Hypothalamus (tissue), 51 donors: ENCODE results near the gene TCP11L2.
A peak's percentile ranks its signal among the peaks of the same experiment; 100 is the strongest.
"Not testable (repeated sequence)": the region's sequence is repeated elsewhere in the genome, so short reads cannot be mapped to it uniquely, and the experiment has no call there.

Experiments used
- DNase-seq, 51 donors: peaks; one replicate each; lab custom pipeline; 2025; lab: John Stamatoyannopoulos, UW

Gene TCP11L2

GRCh38 chr12:106282457-106283097 is 20.0 kb upstream of the TCP11L2 start:
- DNase-seq: peak in 1 of 51 donors; percentile 18

DNA sequence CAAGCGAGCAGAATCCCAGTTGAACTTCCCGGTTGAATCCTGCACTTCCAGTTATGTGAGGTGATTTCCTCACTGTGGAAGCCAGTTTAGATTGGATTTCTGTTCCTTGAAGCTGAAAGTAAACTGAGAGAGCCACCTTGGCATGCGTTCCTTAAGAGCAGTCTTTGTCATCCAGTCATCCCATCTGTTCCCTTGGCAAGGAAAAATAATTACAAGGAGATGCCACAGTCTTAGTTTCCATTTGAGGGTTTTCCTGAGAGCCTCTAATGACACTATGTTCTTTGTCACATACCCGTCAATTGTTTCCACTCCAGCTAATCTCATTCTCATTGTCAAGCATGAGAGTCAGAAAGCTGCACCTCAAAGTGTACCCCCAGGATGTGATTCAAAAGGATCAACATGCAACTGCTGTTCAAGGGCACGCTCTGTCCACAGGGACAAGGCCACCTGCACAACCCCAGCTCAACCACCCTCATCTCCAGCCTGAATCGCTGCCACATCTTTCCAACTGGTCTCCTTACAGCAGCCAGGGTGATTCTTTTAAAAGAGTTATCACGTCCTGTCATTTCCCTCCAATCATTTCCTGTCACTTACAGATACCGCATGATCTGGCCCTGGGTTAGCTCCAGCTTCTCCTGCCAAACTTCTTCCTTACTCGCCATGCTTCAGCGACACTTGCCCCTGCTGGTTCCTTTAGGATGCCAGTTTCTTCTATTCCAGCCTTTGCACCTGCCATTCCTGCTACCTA is 18.0 kb upstream of the TCP11L2 start:
- no peak for DNase-seq

DNA sequence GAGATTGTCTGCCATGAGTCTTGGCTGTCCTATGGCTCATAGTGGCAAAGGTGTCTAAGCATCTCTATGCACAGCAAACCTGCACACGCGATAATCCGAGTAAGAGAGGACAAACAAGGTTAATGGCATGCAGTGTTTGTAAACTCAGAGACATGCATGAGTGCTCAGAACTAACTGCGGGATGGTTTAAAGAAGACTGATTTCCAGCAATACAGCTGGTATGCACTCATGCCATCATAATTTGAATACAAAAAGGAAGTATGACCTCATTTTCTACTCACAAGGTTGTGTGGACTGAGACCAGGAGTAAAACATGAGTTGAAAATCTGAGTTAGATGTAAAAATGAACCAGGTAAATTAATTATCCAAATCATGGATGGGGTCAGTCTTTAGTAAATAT is 16.6 kb upstream of the TCP11L2 start:
- no peak for DNase-seq

GRCh38 chr12:106286576-106287162 is 15.9 kb upstream of the TCP11L2 start:
- not testable (repeated sequence) for DNase-seq

- no peak for DNase-seq
Measured at GRCh38 chr12:106287364-106287763, 15.2 kb upstream of the TCP11L2 start.

GRCh38 chr12:106288101-106288493 is 14.4 kb upstream of the TCP11L2 start:
- DNase-seq: no peak

DNA sequence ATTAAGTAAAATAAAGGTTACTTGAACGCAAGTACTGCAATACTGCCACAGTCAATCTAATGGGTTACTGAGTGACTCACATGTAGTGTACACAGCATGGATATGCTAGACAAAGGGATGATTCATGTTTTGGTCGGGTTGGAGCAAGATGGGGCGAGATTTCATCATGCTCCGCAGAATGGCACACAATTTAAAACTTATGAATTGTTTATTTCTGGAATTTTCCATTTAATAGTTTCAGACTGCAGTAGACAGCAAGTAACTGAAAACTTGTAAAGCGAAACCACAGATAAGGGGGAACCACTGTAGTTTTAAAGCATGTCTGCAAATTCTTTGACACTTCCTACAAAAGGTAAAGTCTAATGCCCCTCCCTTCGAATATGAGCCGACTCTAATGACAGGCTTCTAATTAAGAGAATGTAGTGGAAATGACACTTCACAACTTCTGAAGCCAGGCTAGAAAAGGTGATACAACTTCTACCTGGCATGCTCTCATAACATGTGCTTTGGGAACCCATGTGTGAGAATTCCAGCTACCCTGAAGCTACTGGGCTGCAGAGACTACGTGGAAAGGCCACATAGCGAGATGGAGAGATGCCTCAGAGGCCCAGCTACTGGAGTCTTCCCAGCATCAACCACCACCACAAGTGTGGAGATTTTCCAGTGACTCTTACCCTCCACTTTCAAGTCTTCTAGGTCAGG is 13.9 kb upstream of the TCP11L2 start:
- peak in 1 of 51 donors; percentile 6 for DNase-seq

DNA sequence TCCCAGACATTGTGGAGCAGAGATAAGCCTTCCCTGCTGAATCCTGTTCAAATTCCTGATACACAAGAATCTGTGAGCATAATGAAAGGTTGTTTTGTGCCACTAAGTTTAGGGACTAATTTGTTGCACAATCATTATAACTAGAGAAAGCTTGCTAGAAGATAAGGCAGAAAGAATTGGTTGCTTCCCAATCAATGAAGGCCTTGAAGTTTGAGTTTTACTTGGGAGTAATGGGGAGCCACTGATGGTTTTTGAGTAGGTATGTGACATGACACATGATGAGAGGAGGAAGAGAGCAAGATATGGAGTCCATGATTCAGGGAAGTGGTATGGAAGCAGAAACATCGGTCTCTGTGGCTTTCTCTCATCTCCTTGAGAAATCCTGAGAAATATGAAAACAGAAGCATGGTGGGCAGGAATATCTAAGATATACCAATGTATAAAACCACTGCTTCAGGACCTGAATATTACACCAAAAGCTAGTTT is 13.3 kb upstream of the TCP11L2 start:
- no peak for DNase-seq

GRCh38 chr12:106290666-106291065 is 11.9 kb upstream of the TCP11L2 start:
- DNase-seq: no peak

GRCh38 chr12:106291342-106291741 is 11.2 kb upstream of the TCP11L2 start:
- no peak for DNase-seq

DNA sequence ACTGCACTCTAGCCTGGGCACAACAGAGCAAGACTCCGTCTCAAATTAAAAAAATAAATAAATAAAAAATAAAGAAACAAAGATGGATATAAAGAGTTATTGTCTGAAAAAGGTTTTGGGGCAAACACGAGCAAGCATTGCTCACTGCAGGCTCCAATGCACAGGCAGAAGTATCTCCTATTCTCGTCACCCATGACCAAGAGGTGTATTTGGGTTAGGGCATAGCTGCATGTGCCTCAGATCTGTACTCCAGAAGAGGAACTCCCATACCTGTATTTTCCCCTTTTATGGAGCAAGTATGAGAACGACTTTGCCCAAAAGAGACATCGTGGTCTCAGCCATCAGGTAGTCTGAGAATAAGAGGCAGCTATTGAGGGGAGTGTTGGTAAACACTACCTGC is 10.2 kb upstream of the TCP11L2 start:
- no peak for DNase-seq

GRCh38 chr12:106296179-106296877 is 6.2 kb upstream of the TCP11L2 start:
- DNase-seq: no peak

DNA sequence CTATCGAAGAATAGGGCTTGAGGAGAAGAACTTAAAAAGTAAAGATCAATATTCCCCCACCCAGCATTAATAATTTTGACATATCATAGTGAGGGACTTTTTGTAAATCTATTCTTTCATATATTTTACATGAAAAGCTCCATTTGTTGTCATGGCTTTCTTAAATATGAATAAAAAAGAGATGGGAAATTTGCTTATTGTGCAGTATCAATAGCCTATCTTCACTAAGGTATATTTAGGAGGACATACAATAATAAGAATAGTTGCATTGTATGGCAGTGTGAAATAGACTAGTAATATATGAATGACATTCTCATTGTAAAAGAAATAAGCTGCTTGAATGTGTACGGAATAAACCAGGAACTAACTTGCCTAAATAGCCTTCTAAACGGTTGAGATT is 5.5 kb upstream of the TCP11L2 start:
- no peak for DNase-seq

DNA sequence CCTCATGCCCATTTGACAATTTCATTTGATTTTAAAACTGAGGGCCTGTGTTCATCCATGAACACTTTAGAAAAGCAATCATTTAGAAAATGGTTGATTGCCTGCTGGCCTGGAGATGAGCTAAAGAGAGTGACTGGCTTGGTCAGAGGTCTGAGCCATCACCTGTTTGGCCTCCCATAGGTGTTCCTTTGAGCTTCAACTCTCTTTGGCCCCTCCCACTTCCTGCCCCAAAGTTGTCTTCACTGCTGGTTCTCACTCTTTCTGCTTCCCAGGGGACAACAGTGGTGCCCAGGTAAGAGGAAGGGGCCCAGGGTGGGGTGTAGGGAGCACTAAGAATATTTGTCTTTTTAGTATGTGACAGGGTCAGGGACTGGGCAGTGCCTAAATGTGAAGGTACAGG is 4.9 kb upstream of the TCP11L2 start:
- no peak for DNase-seq

DNA sequence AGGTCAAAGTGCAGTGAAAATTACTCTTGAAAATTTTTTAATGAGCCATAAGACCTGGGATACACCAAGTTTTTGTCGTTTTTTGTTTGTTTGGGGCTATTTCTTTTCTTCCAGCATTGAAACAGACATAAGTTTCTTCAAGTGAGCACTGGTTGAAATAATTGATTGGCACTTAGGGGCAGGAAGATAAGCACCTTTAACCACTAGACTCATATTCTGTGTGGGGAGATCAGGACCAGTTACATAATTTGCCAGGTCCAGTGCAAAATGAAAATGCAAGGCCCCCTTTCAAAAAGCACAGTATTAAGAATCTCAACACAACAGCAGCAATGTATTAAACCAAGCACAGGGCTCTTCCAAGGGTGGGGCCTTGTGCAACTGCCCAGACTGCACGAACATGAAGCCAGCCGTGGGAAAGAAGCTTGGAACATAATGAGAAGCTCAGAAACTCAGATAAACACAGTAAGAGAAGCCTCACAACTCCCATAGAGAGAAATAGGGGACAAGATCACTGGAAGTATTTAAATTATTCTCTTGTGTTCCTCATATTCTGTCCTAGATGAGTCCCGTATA is 3.2 kb upstream of the TCP11L2 start:
- DNase-seq: peak in 7 of 51 donors; percentile 1 to 19 (median 10)

- DNase-seq: no peak
Measured at GRCh38 chr12:106300761-106301160, 1.8 kb upstream of the TCP11L2 start.

- no peak for DNase-seq
Measured at GRCh38 chr12:106301241-106301610, 1.3 kb upstream of the TCP11L2 start.

DNA sequence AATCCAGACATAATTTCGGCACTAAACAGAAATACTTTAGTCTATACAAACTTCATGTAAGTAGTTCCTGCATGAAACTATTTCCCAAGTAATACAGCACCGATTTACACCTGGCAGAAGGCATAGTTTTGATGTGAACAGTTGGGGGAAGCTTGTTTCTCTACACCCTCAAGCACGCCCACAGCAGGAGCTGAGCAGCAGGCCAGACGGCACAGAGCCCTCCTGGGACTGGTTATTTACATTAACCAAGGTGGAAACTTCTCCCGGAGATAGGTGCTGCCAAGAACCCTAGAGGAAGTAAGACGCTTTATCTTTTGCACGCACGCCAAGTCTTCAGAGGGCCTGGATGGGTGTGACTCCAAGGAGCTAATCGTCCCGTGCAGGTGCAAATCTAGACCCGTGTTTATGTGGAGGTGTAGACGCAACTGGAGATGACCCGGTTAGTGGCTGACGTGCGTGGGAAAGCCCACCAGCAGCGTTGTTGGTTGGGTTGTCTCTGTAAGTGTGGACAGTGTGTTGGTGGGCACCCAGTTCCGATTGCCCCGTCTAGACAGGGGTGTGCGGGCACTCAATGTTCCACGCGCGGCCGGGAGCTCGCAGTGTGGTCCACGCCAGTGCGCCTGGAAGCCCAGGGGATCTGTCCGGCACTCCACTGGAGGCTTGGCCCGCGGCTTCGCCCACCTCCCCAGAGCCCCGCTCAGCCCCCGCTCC is 767 bp upstream of the TCP11L2 start:
- peak in 31 of 51 donors; percentile 17 to 69 (median 49) for DNase-seq

- DNase-seq: peak; percentile 18 to 83 (median 65)
Measured at GRCh38 chr12:106303202-106303820, 778 bp downstream of the TCP11L2 start.
